ENCODE measurements around the gene LY6G5C. TPM values are rescaled to one million over a fixed set of nuclear protein-coding genes. Genes with fewer than 3 reads are reported as not detected.
A peak's percentile ranks its signal among the peaks of the same experiment; 100 is the strongest.

LY6G5C gene
- total and polyA plus RNA-seq, 2 of the 13 experiments (the other 11 are each of a cell fraction or from before 2014, with no cell fraction given), result 0.33 to 0.55 TPM

- peak; percentile 77; the same call in 1 of the 2 replicates for TF ChIP-seq ZNF800 (CRISPR knock-in tag; IDR thresholded peaks at IDR 0.05)
- peak; percentile 83; the same call in 1 of the 2 replicates for TF ChIP-seq BRF2 (CRISPR knock-in tag; IDR thresholded peaks at IDR 0.05)
- no peak for TF ChIP-seq ZNF484 (CRISPR knock-in tag; IDR thresholded peaks at IDR 0.05; ENCODE audit: borderline replicate concordance, low read depth)
- no peak; the same call in 1 of the 2 replicates for TF ChIP-seq ZNF431 (CRISPR knock-in tag; IDR thresholded peaks at IDR 0.05; ENCODE audit: borderline replicate concordance, low read depth)
- TF ChIP-seq MBNL3 (CRISPR knock-in tag; conservative IDR thresholded peaks at IDR 0.05), result no peak
- TF ChIP-seq ZBTB20 (CRISPR knock-in tag; IDR thresholded peaks at IDR 0.05; ENCODE audit: borderline replicate concordance, low read depth), result peak; percentile 56
- no peak for TF ChIP-seq NFE2L1 (CRISPR knock-in tag; IDR thresholded peaks at IDR 0.05; ENCODE audit: borderline replicate concordance)
- no peak for TF ChIP-seq ZNF101 (CRISPR knock-in tag; IDR thresholded peaks at IDR 0.05; ENCODE audit: borderline replicate concordance, low read depth)
- peak; percentile 52; the same call in 1 of the 2 replicates for TF ChIP-seq TCF7 (IDR thresholded peaks at IDR 0.05; ENCODE audit: low read depth)
- peak; percentile 99 for TF ChIP-seq POLR2G (IDR thresholded peaks at IDR 0.05; ENCODE audit: low read depth, low read length)
- TF ChIP-seq ZNF569 (CRISPR knock-in tag; IDR thresholded peaks at IDR 0.05; ENCODE audit: borderline replicate concordance), result no peak
- TF ChIP-seq MNT (IDR thresholded peaks at IDR 0.05), result peak; percentile 53; the same call in 1 of the 2 replicates
- TF ChIP-seq ZNF609 (CRISPR knock-in tag; IDR thresholded peaks at IDR 0.05; ENCODE audit: borderline replicate concordance), result peak; percentile 87; the same call in 1 of the 2 replicates
- TF ChIP-seq ZNF512B (CRISPR knock-in tag; IDR thresholded peaks at IDR 0.05; ENCODE audit: borderline replicate concordance), result no peak; the same call in none of the 2 replicates
Observed at GRCh38 chr6:31655349-31656237, 25.3 kb downstream of the LY6G5C start, which contains the start of gene APOM (continued).
